ENCODE data around the gene NOP14. TPM values are rescaled to one million over a fixed set of nuclear protein-coding genes. Genes with fewer than 3 reads are reported as not detected.
"Not testable (repeated sequence)": the region's sequence is repeated elsewhere in the genome, so short reads cannot be mapped to it uniquely, and the experiment has no call there.

The NOP14 gene
- total RNA-seq, 1 donor = 25.6 TPM

DNA sequence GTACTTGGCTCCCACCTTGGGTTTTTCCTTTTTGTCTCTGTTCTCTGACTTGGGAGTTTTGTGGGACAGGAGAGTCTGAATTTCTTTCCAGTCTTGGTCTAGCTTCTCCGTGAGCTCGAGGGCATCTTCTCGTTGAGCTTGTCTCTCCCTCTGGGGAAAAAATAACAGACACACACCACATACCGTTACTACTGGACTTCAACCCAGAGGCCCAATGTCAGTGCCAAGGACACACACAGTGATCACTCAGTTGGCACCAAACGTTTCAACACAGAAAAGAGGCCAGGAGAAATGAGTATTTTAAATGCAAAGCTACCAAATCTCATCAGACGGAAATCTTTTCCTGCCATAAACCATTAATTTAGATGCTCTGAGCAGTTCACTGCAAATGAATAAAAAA lies 9.7 kb downstream of the NOP14 start:
- TF ChIP-seq CTCF (IDR thresholded peaks at IDR 0.05; ENCODE audit: insufficient read depth, low read length) = no peak
- DNase-seq (ENCODE audit: low read depth) = no peak

DNA sequence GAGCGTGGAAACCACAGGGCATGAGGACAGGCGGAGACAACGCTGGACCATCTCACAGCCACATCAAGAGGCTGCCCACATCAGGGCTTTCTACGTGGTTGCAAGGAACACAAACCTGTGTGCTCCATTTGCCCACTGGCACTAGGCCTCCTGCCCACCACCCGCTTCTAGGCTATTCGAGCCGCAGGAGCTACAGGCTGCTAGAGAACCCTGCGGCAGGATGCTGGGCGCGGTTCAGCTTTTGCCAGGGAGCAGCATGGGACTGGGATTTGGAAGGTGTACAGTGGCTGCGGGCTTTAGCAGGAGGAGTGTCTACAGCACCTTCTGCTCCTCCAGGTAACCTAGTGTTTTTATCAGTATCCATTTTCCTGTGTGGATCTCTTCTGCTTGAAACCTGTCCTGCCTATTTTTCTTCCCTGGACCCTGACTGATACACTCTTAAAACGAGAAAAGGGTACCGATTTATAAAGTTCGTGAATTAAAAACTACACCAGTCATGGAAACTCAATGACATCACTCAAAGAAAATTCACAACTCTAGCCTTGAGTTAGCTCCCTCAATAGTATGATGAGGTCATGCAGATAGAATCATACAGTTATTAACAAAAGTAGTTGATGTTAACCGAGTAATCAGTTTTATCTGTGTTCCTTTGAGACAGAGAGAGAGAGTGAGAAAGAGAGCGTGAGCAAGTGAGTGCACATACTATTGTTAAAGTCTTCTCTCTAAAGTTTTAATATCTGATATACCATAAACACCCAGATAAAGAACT lies 12.8 kb downstream of the NOP14 start:
- H3K4me3 ChIP-seq (ENCODE audit: low read depth, low read length) = no peak overlapping the region
- no peak for TF ChIP-seq CTCF (IDR thresholded peaks at IDR 0.05; ENCODE audit: insufficient read depth, low read length)
- DNase-seq (ENCODE audit: low read depth) = no peak

More for the DNA sequence above, 9.7 kb downstream of the NOP14 start:
- no peak overlapping the region for H3K4me3 ChIP-seq (ENCODE audit: low read depth, low read length)

GRCh38 chr4:2949782-2950125 lies 13.5 kb downstream of the NOP14 start:
- DNase-seq (ENCODE audit: low read depth) = no peak
- H3K4me3 ChIP-seq (ENCODE audit: low read depth, low read length) = no peak overlapping the region
- no peak for TF ChIP-seq CTCF (IDR thresholded peaks at IDR 0.05; ENCODE audit: insufficient read depth, low read length)

DNA sequence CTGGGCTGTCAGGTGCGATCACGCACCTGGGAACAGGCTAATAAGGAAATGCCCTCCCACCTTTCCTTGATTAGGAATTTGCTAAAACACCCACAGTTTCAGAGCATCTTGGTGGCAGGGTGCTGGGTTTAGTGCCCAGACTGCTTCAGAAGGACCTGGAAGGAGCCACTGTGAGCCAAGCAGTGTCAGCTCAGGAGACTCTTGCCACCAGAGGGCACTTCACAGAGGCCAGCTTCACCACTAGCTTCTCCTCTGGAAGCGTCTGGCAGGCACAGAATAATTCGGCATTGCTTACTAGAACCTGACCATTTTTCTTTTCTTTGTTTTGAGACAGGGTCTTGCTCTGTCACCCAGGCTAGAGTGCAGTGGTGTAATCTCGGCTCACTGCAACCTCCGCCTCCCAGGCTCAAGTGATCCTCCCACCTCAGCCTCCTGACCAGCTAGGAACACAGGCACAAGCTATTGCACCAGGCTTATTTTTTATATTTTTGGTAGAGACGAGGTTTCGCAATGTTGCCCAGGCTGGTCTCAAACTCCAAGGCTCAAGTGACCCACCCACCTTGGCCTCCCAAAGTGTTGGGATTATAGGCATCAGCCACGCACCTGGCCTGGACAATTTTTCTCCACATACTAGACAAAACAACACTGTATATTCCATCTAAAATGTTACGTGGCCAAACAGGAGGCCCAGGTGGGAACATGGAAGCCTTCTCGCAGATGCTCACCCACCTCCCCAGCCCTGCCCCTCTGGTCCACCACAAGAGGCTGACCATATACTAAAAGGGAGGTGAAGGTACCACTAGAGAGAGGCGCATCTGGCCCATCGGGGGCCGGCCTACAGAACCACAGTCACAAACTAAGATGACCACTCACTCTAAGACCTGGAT lies 14.1 kb downstream of the NOP14 start:
- peak; percentile 13 for DNase-seq (ENCODE audit: low read depth)
- peak; percentile 38 for TF ChIP-seq CTCF (IDR thresholded peaks at IDR 0.05; ENCODE audit: insufficient read depth, low read length)
- no peak overlapping the region for H3K4me3 ChIP-seq (ENCODE audit: low read depth, low read length)

- DNase-seq (ENCODE audit: low read depth) = no peak
- no peak overlapping the region for H3K4me3 ChIP-seq (ENCODE audit: low read depth, low read length)
- TF ChIP-seq CTCF (IDR thresholded peaks at IDR 0.05; ENCODE audit: insufficient read depth, low read length) = no peak
Observed at GRCh38 chr4:2947926-2948325, 15.3 kb downstream of the NOP14 start.

DNA sequence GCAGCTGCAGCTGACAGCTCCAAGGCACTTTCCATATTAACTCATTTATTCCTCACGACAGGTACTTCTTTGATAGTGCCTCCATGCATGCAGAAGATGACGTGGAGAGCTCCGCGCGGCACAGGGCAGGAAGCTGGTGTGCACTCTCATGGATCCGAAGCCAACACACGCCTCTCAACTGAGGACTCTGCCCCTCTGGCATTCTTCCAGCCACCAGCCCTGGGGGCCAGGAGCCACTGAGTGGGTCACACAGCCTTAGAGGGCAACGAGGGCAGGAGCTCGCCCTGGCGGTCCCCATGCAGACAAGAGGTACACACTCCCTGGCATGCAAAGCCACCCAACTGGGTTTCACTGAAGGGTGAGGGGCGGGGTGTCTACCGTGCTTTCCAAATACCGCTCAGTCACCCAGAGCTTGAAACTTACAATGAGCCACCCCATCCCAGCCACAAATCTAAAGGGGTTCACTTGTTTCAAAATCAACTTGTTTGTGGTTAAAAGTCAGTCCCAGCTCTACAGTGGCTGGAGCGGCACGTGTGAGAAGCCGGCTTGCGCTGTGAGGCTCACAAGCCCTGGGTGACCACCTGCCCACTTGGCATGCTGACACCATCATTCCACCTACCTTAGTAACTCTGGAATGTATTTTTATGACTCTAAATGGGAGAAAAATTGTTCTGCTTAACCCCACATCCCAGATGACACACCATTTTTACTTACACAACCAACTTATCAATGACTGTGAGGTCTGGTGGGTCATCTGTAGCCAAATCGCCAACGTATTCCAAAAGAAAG lies 16.2 kb downstream of the NOP14 start:
- no peak overlapping the region for H3K4me3 ChIP-seq (ENCODE audit: low read depth, low read length)
- TF ChIP-seq CTCF (IDR thresholded peaks at IDR 0.05; ENCODE audit: insufficient read depth, low read length) = no peak
- no peak for DNase-seq (ENCODE audit: low read depth)

DNA sequence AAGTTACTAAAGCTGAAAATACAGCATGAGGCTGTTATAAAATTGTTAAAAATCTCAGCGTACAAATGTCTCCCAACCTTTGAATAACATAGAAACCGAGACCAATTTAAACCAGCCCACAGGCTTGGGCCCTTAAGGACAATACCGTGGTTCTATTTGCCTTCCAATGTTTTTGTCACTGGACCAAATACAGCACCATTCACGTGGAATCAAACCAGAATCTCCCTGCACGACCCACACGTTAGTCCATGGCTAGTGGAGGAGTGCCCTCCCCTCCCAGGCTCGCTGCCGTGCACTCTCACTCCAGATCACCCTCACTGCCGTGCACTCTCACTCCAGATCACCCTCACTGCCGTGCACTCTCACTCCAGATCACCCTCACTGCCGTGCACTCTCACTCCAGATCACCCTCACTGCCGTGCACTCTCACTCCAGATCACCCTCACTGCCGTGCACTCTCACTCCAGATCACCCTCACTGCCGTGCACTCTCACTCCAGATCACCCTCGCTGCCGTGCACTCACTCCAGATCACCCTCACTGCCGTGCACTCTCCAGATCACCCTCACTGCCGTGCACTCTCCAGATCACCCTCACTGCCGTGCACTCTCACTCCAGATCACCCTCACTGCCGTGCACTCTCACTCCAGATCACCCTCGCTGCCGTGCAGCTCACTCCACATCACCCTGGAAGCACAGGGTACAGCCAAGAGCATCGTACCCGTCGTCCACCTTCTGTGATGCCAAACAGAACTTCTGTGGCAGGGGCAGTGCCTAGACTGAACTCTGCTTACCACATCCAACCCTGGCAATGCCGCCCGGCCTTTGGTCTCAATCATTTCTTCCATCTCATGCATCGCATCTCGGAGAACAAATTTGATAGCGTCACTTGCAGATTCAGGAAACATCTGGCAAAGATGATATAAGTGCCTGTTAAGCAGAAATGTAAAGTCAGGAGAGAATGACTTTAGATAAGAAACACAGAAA lies 17.3 kb downstream of the NOP14 start:
- not testable (repeated sequence) for H3K4me3 ChIP-seq (ENCODE audit: low read depth, low read length); DNase-seq (ENCODE audit: low read depth)
